Activated naive CD8-positive, alpha-beta T cell treated with anti-CD3 and anti-CD28 coated beads, Interleukin-2, amount 50 U/mL, for 16 hours (primary cell): ENCODE data around the gene ZCCHC17.

Experiments used
- DNase-seq: peaks from one replicate; pipeline ENCODE4 v3.0.0-alpha.2; 2020; ENCODE audit warnings: low read depth, low spot score

Gene ZCCHC17

GRCh38 chr1:31306278-31306677 lies 9.4 kb downstream of the ZCCHC17 start:
- no peak for DNase-seq

- no peak for DNase-seq
Observed at GRCh38 chr1:31308036-31308435, 11.2 kb downstream of the ZCCHC17 start.

- no peak for DNase-seq
Observed at GRCh38 chr1:31310198-31310597, 13.4 kb downstream of the ZCCHC17 start.

GRCh38 chr1:31315902-31316301 lies 19.1 kb downstream of the ZCCHC17 start:
- DNase-seq = no peak

- no peak for DNase-seq
Observed at GRCh38 chr1:31318146-31318545, 21.3 kb downstream of the ZCCHC17 start.

GRCh38 chr1:31324093-31324492 lies 27.3 kb downstream of the ZCCHC17 start:
- DNase-seq = no peak

- no peak for DNase-seq
Observed at GRCh38 chr1:31324992-31325391, 28.2 kb downstream of the ZCCHC17 start.

GRCh38 chr1:31326461-31326860 lies 29.6 kb downstream of the ZCCHC17 start:
- DNase-seq = no peak

GRCh38 chr1:31327381-31327780 lies 30.5 kb downstream of the ZCCHC17 start:
- no peak for DNase-seq

GRCh38 chr1:31335007-31335406 lies 38.2 kb downstream of the ZCCHC17 start:
- DNase-seq = no peak

- no peak for DNase-seq
Observed at GRCh38 chr1:31336687-31337467, 40.0 kb downstream of the ZCCHC17 start.

GRCh38 chr1:31344503-31344902 lies 47.7 kb downstream of the ZCCHC17 start:
- DNase-seq = no peak

- DNase-seq = no peak
Observed at GRCh38 chr1:31345635-31346034, 48.8 kb downstream of the ZCCHC17 start.

GRCh38 chr1:31346785-31347184 lies 50.0 kb downstream of the ZCCHC17 start:
- no peak for DNase-seq

GRCh38 chr1:31348449-31348848 lies 51.6 kb downstream of the ZCCHC17 start:
- DNase-seq = no peak

GRCh38 chr1:31354283-31354682 lies 57.5 kb downstream of the ZCCHC17 start:
- DNase-seq = no peak

GRCh38 chr1:31356427-31356826 lies 59.6 kb downstream of the ZCCHC17 start:
- no peak for DNase-seq

GRCh38 chr1:31361607-31362006 lies 64.8 kb downstream of the ZCCHC17 start:
- DNase-seq = no peak

- no peak for DNase-seq
Observed at GRCh38 chr1:31362032-31362431, 65.2 kb downstream of the ZCCHC17 start.

- no peak for DNase-seq
Observed at GRCh38 chr1:31364561-31365250, 67.9 kb downstream of the ZCCHC17 start.

GRCh38 chr1:31366796-31367195 lies 70.0 kb downstream of the ZCCHC17 start:
- no peak for DNase-seq

- DNase-seq = no peak
Observed at GRCh38 chr1:31368611-31369107, 71.8 kb downstream of the ZCCHC17 start.

GRCh38 chr1:31370021-31370420 lies 73.2 kb downstream of the ZCCHC17 start:
- no peak for DNase-seq
